ENCODE results near the gene CLIC3.

Gene CLIC3

GRCh38 chr9:136990242-136990911 is 6.0 kb downstream of the CLIC3 start:
- H3K36me3 ChIP-seq (ENCODE audit: control insufficient read depth, insufficient read depth, low read length): no peaks in the 10 kb centered on the region
- H3K4me3 ChIP-seq (ENCODE audit: low read length): no peak overlapping the region
- no peak overlapping the region for H3K9ac ChIP-seq (ENCODE audit: low read length)
- H3K27me3 ChIP-seq (ENCODE audit: control insufficient read depth, insufficient read depth, low read length): peaks cover 7% of the 10 kb centered on the region
- no peaks in the 10 kb centered on the region for H3K9me3 ChIP-seq (ENCODE audit: control insufficient read depth, low read length)
- H3K4me1 ChIP-seq (ENCODE audit: control insufficient read depth, insufficient read depth, low read length): peaks cover 17% of the 10 kb centered on the region

GRCh38 chr9:136988872-136989271 is 7.5 kb downstream of the CLIC3 start:
- no peak overlapping the region for H3K4me3 ChIP-seq (ENCODE audit: low read length)
- H3K36me3 ChIP-seq (ENCODE audit: control insufficient read depth, insufficient read depth, low read length): no peaks in the 10 kb centered on the region
- no peaks in the 10 kb centered on the region for H3K9me3 ChIP-seq (ENCODE audit: control insufficient read depth, low read length)
- H3K9ac ChIP-seq (ENCODE audit: low read length): no peak overlapping the region
- peaks cover 22% of the 10 kb centered on the region for H3K27me3 ChIP-seq (ENCODE audit: control insufficient read depth, insufficient read depth, low read length)
- peaks cover 12% of the 10 kb centered on the region for H3K4me1 ChIP-seq (ENCODE audit: control insufficient read depth, insufficient read depth, low read length)

DNA sequence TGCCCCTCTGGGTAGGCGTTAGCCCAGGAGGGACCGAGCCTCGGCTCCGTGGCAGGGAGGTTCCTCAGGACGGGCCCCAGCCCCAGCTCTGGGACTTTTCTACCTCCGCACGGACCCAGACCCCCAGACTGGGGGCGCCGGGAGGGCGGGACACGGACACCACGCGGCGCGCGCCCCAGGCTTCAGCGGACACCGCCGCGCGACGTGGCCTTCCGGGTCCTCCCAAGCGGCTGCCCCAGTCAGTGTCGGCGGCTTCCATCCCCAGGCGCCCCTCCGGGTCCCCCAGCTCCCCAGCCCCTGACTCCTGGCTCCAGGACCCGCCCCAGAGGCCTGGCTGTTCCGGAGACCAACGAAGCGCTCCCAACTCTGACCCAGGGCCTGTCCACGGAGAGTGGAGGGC is 10.5 kb downstream of the CLIC3 start:
- Histone ChIP-seq H3K4me3 (ENCODE audit: low read length) (no peak overlapping the region), H3K4me1 (ENCODE audit: control insufficient read depth, insufficient read depth, low read length) (no peaks in the 10 kb centered on the region)

GRCh38 chr9:136985027-136985602 is 11.3 kb downstream of the CLIC3 start:
- Histone ChIP-seq H3K9ac (ENCODE audit: low read length) (no peak overlapping the region), H3K36me3 (ENCODE audit: control insufficient read depth, insufficient read depth, low read length) (no peaks in the 10 kb centered on the region), H3K4me3 (ENCODE audit: low read length) (no peak overlapping the region), H3K9me3 (ENCODE audit: control insufficient read depth, low read length) (no peaks in the 10 kb centered on the region), H3K27me3 (ENCODE audit: control insufficient read depth, insufficient read depth, low read length) (peaks cover 31% of the 10 kb centered on the region), H3K4me1 (ENCODE audit: control insufficient read depth, insufficient read depth, low read length) (no peaks in the 10 kb centered on the region)

More for the DNA sequence above, 10.5 kb downstream of the CLIC3 start:
- Histone ChIP-seq H3K27me3 (ENCODE audit: control insufficient read depth, insufficient read depth, low read length) (peaks cover 28% of the 10 kb centered on the region), H3K9me3 (ENCODE audit: control insufficient read depth, low read length) (no peaks in the 10 kb centered on the region), H3K9ac (ENCODE audit: low read length) (no peak overlapping the region), H3K36me3 (ENCODE audit: control insufficient read depth, insufficient read depth, low read length) (no peaks in the 10 kb centered on the region)

DNA sequence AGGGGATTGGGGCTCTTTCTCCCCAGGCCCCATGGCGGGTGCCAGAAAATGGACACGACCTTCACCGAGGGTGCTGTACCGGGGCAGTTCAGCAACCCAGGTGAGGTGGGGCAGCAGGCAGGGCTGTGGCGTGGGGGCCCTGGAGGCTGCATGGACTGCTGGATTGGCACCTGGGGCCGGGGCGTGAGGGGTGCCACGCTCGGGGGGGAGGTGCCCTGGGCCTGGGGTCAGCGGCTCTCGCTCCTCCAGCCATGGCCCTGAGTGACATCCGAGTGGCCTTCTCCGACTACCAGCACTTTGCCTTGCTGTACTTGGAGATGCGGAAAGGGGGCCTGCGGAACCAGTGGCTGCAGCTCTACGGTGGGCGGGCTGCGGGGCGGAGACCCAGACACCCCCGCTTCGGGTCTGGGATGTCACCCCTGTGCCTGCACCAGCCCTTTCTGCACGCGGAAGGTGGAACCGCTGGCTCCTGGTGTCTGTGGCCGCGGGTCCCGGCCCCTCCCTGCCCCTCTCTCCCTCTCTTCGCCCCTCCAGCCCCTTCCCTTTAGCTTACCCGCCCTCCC is 11.8 kb downstream of the CLIC3 start:
- Histone ChIP-seq H3K4me1 (ENCODE audit: control insufficient read depth, insufficient read depth, low read length) (no peaks in the 10 kb centered on the region), H3K9me3 (ENCODE audit: control insufficient read depth, low read length) (no peaks in the 10 kb centered on the region), H3K9ac (ENCODE audit: low read length) (no peak overlapping the region), H3K4me3 (ENCODE audit: low read length) (no peak overlapping the region), H3K36me3 (ENCODE audit: control insufficient read depth, insufficient read depth, low read length) (no peaks in the 10 kb centered on the region), H3K27me3 (ENCODE audit: control insufficient read depth, insufficient read depth, low read length) (peaks cover 31% of the 10 kb centered on the region)

- Histone ChIP-seq H3K36me3 (ENCODE audit: control insufficient read depth, insufficient read depth, low read length) (no peaks in the 10 kb centered on the region), H3K9ac (ENCODE audit: low read length) (no peak overlapping the region), H3K27me3 (ENCODE audit: control insufficient read depth, insufficient read depth, low read length) (peaks cover 31% of the 10 kb centered on the region), H3K4me1 (ENCODE audit: control insufficient read depth, insufficient read depth, low read length) (no peaks in the 10 kb centered on the region), H3K9me3 (ENCODE audit: control insufficient read depth, low read length) (no peaks in the 10 kb centered on the region), H3K4me3 (ENCODE audit: low read length) (no peak overlapping the region)
These were observed 12.6 kb downstream of the CLIC3 start for GRCh38 chr9:136983656-136984314.

DNA sequence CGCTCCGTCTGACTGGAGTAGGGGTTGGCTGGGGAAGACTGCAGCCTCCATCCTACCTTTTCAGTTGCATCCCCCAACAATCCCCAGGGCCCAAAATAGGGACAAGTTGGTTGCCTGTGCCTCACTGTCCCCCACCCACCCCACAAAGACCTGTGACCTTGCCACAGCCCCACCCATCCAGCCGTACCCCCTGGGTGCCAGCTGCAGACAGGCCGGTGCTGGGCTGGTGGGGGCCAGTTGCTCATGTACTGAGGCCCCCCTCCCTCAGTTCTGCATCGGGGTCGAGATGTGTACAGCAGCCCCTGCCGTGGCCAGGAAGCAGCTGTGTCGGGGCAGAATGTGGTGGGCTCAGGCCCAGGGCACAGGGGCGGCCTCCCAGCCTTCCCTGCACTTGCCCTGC is 13.2 kb downstream of the CLIC3 start:
- H3K36me3 ChIP-seq (ENCODE audit: control insufficient read depth, insufficient read depth, low read length): no peaks in the 10 kb centered on the region
- H3K9ac ChIP-seq (ENCODE audit: low read length): no peak overlapping the region
- H3K4me3 ChIP-seq (ENCODE audit: low read length): no peak overlapping the region
- no peaks in the 10 kb centered on the region for H3K9me3 ChIP-seq (ENCODE audit: control insufficient read depth, low read length)
- peaks cover 31% of the 10 kb centered on the region for H3K27me3 ChIP-seq (ENCODE audit: control insufficient read depth, insufficient read depth, low read length)
- H3K4me1 ChIP-seq (ENCODE audit: control insufficient read depth, insufficient read depth, low read length): no peaks in the 10 kb centered on the region

- Histone ChIP-seq H3K36me3 (ENCODE audit: control insufficient read depth, insufficient read depth, low read length) (no peaks in the 10 kb centered on the region), H3K4me3 (ENCODE audit: low read length) (no peak within 1 kb of the TSS), H3K4me1 (ENCODE audit: control insufficient read depth, insufficient read depth, low read length) (peaks cover 6% of the 10 kb centered on the region), H3K9ac (ENCODE audit: low read length) (no peak within 1 kb of the TSS), H3K27me3 (ENCODE audit: control insufficient read depth, insufficient read depth, low read length) (peaks cover 31% of the 10 kb centered on the region), H3K9me3 (ENCODE audit: control insufficient read depth, low read length) (no peaks in the 10 kb centered on the region)
These were observed 13.9 kb downstream of the CLIC3 start, which contains the start of gene LCNL1 for GRCh38 chr9:136982232-136983051. Gene LCNL1, plus strand, starts transcription at chr9:136982993. Its CDS starts 594 bp downstream, at chr9:136983587.

- no peak overlapping the region for H3K4me3 ChIP-seq (ENCODE audit: low read length)
- no peak overlapping the region for H3K9ac ChIP-seq (ENCODE audit: low read length)
- no peaks in the 10 kb centered on the region for H3K36me3 ChIP-seq (ENCODE audit: control insufficient read depth, insufficient read depth, low read length)
- peaks cover 31% of the 10 kb centered on the region for H3K27me3 ChIP-seq (ENCODE audit: control insufficient read depth, insufficient read depth, low read length)
- peaks cover 7% of the 10 kb centered on the region for H3K4me1 ChIP-seq (ENCODE audit: control insufficient read depth, insufficient read depth, low read length)
- H3K9me3 ChIP-seq (ENCODE audit: control insufficient read depth, low read length): no peaks in the 10 kb centered on the region
These were observed 14.7 kb downstream of the CLIC3 start for GRCh38 chr9:136981588-136982231.

DNA sequence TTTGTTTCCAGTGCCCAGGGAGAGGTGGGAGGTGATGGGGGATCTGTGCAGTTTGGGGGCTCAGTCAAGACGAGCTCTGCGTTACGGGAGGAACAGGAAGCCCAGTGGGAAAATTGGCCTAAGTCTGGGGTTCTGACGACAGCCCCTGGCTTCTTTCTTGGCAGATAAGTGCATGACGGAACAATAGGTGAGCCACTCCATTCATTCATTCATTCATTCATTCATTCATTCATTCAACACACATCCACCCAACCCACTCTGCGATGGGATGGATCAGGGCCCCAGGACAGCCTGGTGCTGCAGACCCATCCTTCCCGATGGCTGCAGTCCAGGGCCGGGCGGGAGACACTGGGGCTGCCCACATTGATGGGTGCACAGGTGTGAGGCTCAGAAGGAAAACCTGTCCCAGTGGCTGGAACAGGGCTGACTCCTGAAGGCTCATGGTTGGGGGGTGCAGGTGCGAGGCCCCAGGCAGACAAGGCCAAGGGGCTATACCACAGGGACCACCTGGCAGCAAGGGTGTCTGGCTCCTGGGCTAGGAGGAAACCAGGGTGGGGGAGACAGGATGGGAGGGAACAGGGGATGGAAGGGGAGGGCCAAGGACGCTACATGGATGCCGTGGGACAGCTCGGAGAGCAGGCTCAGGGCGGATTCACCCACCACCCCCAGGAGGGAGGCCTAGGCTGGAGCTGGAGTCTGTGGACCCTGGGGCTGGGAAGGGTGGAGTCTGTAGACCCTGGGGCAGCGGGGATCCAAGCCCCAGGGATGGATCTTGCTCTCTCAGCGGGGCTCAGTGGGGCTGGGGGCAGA is 15.5 kb downstream of the CLIC3 start:
- H3K9me3 ChIP-seq (ENCODE audit: control insufficient read depth, low read length): no peaks in the 10 kb centered on the region
- peaks cover 28% of the 10 kb centered on the region for H3K27me3 ChIP-seq (ENCODE audit: control insufficient read depth, insufficient read depth, low read length)
- H3K4me1 ChIP-seq (ENCODE audit: control insufficient read depth, insufficient read depth, low read length): peaks cover 8% of the 10 kb centered on the region
- H3K9ac ChIP-seq (ENCODE audit: low read length): no peak overlapping the region
- H3K4me3 ChIP-seq (ENCODE audit: low read length): no peak overlapping the region
- no peaks in the 10 kb centered on the region for H3K36me3 ChIP-seq (ENCODE audit: control insufficient read depth, insufficient read depth, low read length)
